ENCODE measurements around the gene CYP2C18. TPM values are rescaled to one million over a fixed set of nuclear protein-coding genes. Genes with fewer than 3 reads are reported as not detected.

CYP2C18 gene
- polyA plus RNA-seq, 1 donor from 2014 or later = not detected

- Histone ChIP-seq H3K9ac (ENCODE audit: low read length) (no peak overlapping the region), H3F3A (ENCODE audit: insufficient read depth, low read length, poor library complexity, severe bottlenecking) (no peaks in the 10 kb centered on the region), H3K79me2 (replicated peaks; ENCODE audit: insufficient read depth, low read length) (no peaks in the 10 kb centered on the region), H3K27me3 (ENCODE audit: insufficient read depth, low read depth, low read length) (no peaks in the 10 kb centered on the region), H3K9me2 (ENCODE audit: insufficient read depth, low read length) (no peaks in the 10 kb centered on the region), H3K4me3 (ENCODE audit: low read length) (no peak overlapping the region), H2AFZ (ENCODE audit: low read depth, low read length) (no peak overlapping the region), H3K27ac (ENCODE audit: low read length) (no peak overlapping the region), H3K4me2 (ENCODE audit: low read length) (no peak overlapping the region), H3K9me3 (ENCODE audit: low read length) (no peaks in the 10 kb centered on the region), H4K20me1 (ENCODE audit: insufficient read depth) (no peaks in the 10 kb centered on the region), H3K36me3 (ENCODE audit: insufficient read depth, low read length) (no peaks in the 10 kb centered on the region)
- TF ChIP-seq TAF1 (IDR thresholded peaks at IDR 0.05; ENCODE audit: low read depth) = no peak
Observed at GRCh38 chr10:94777886-94778458, 94.4 kb downstream of the CYP2C18 start.

- Histone ChIP-seq H3K79me2 (replicated peaks; ENCODE audit: insufficient read depth, low read length) (no peaks in the 10 kb centered on the region), H3F3A (ENCODE audit: insufficient read depth, low read length, poor library complexity, severe bottlenecking) (no peaks in the 10 kb centered on the region), H3K27me3 (ENCODE audit: insufficient read depth, low read depth, low read length) (no peaks in the 10 kb centered on the region), H4K20me1 (ENCODE audit: insufficient read depth) (no peaks in the 10 kb centered on the region), H3K9me2 (ENCODE audit: insufficient read depth, low read length) (no peaks in the 10 kb centered on the region), H3K4me2 (ENCODE audit: low read length) (no peak overlapping the region), H3K9ac (ENCODE audit: low read length) (no peak overlapping the region), H3K9me3 (ENCODE audit: low read length) (no peaks in the 10 kb centered on the region), H3K4me3 (ENCODE audit: low read length) (no peak overlapping the region), H2AFZ (ENCODE audit: low read depth, low read length) (no peak overlapping the region), H3K27ac (ENCODE audit: low read length) (no peak overlapping the region), H3K36me3 (ENCODE audit: insufficient read depth, low read length) (no peaks in the 10 kb centered on the region)
- no peak for TF ChIP-seq REST (IDR thresholded peaks at IDR 0.05; ENCODE audit: borderline replicate concordance)
- TF ChIP-seq EP300 (conservative IDR thresholded peaks at IDR 0.05; ENCODE audit: poor library complexity, severe bottlenecking) = no peak
- TF ChIP-seq MXI1 (conservative IDR thresholded peaks at IDR 0.05; ENCODE audit: poor library complexity, severe bottlenecking) = no peak
- no peak for TF ChIP-seq RAD21 (conservative IDR thresholded peaks at IDR 0.05)
- TF ChIP-seq POLR2AphosphoS5 (IDR thresholded peaks at IDR 0.05) = no peak
- TF ChIP-seq SMC3 (conservative IDR thresholded peaks at IDR 0.05; ENCODE audit: poor library complexity) = no peak
- no peak for TF ChIP-seq EZH2 (IDR thresholded peaks at IDR 0.05; ENCODE audit: borderline replicate concordance, insufficient read depth, low read length, poor library complexity, severe bottlenecking)
- TF ChIP-seq CTCF (IDR thresholded peaks at IDR 0.05; ENCODE audit: poor library complexity, severe bottlenecking) = no peak
Observed at GRCh38 chr10:94780844-94781243, 97.3 kb downstream of the CYP2C18 start.

- Histone ChIP-seq H3K27me3 (ENCODE audit: insufficient read depth, low read depth, low read length) (no peaks in the 10 kb centered on the region), H3K36me3 (ENCODE audit: insufficient read depth, low read length) (no peaks in the 10 kb centered on the region), H3K9me2 (ENCODE audit: insufficient read depth, low read length) (no peaks in the 10 kb centered on the region), H2AFZ (ENCODE audit: low read depth, low read length) (no peak overlapping the region), H3K79me2 (replicated peaks; ENCODE audit: insufficient read depth, low read length) (no peaks in the 10 kb centered on the region), H4K20me1 (ENCODE audit: insufficient read depth) (no peaks in the 10 kb centered on the region), H3K4me2 (ENCODE audit: low read length) (no peak overlapping the region), H3K27ac (ENCODE audit: low read length) (no peak overlapping the region), H3F3A (ENCODE audit: insufficient read depth, low read length, poor library complexity, severe bottlenecking) (no peaks in the 10 kb centered on the region), H3K4me3 (ENCODE audit: low read length) (no peak overlapping the region), H3K9me3 (ENCODE audit: low read length) (no peaks in the 10 kb centered on the region), H3K9ac (ENCODE audit: low read length) (no peak overlapping the region)
- TF ChIP-seq CTCF (IDR thresholded peaks at IDR 0.05; ENCODE audit: poor library complexity, severe bottlenecking) (no peak), EZH2 (IDR thresholded peaks at IDR 0.05; ENCODE audit: borderline replicate concordance, insufficient read depth, low read length, poor library complexity, severe bottlenecking) (no peak), REST (IDR thresholded peaks at IDR 0.05; ENCODE audit: borderline replicate concordance) (no peak), TAF1 (IDR thresholded peaks at IDR 0.05; ENCODE audit: low read depth) (no peak), RAD21 (conservative IDR thresholded peaks at IDR 0.05) (no peak), POLR2AphosphoS5 (IDR thresholded peaks at IDR 0.05) (no peak), MXI1 (conservative IDR thresholded peaks at IDR 0.05; ENCODE audit: poor library complexity, severe bottlenecking) (no peak), SMC3 (conservative IDR thresholded peaks at IDR 0.05; ENCODE audit: poor library complexity) (no peak), EP300 (conservative IDR thresholded peaks at IDR 0.05; ENCODE audit: poor library complexity, severe bottlenecking) (no peak)
Observed at GRCh38 chr10:94784256-94784655, 100.7 kb downstream of the CYP2C18 start.
